PC-3 (cell line): ENCODE results near the gene LRIF1.

Experiments
- CTCF ChIP-seq: fragments of 300-600 bp; sonication (generic); conservative IDR thresholded peaks from 2 replicates; pipeline ENCODE4 v1.5.1; 2017; ENCODE audit warnings: antibody characterized with exemption, low read depth, mild to moderate bottlenecking, low read length
- EZH2 ChIP-seq: fragments of 300-600 bp; sonication (generic); IDR thresholded peaks from one replicate; pipeline ENCODE4 v1.6.1; 2017; ENCODE audit warnings: antibody characterized with exemption, mild to moderate bottlenecking, low read length; ENCODE audit not compliant: unreplicated experiment

DNA sequence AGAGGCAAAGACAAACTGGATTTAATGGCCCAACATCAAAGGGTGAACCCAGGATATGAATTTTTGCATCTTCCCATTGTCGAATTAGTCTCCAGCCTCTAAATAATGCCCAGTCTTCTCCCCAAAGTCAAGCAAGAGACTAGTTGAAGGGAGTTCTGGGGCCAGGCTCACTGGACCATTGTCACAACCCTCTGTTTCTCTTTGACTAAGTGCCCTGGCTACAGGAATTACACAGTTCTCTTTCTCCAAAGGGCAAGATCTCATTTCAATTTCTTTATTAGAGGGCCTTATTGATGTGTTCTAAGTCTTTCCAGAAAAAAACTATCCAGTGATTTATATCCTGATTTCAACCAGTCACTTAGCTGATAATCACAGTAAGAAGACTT is 64.3 kb downstream of the LRIF1 start:
- TF ChIP-seq CTCF (no peak), EZH2 (no peak)
